Lower leg skin (tissue), 3 donors: Measurements from ENCODE around the gene ESYT2.

Source experiments
- CTCF ChIP-seq, 3 donors: fragments of 450-650 bp; IDR thresholded peaks; one replicate each; pipeline ENCODE4 v1.5.1; 2016; ENCODE audit warnings: antibody characterized with exemption in 3 of 3, mild to moderate bottlenecking in 3 of 3, moderate library complexity in 2 of 3
- POLR2A ChIP-seq, 2 donors: fragments of 450-650 bp; IDR thresholded peaks; one replicate each; pipeline ENCODE4 v1.6.1; 2016 to 2017; ENCODE audit warnings: antibody characterized with exemption in 2 of 2, mild to moderate bottlenecking in 1 of 2, moderate library complexity in 1 of 2

- TF ChIP-seq CTCF (IDR thresholded peaks at IDR 0.05) = no peak
- TF ChIP-seq POLR2A (IDR thresholded peaks at IDR 0.05) = no peak
Measured at GRCh38 chr7:158774952-158775351, 54.4 kb downstream of the ESYT2 start.
